Spleen (tissue), 7 donors: ENCODE measurements around the gene PRKCB.

ENCODE experiments used
- CTCF ChIP-seq, 11 experiments: fragments of 200-600 bp in 7 of 11; fragments of 450-650 bp in 4 of 11; sonication (generic) in 4 of 11; IDR thresholded peaks in 8 of 11; conservative IDR thresholded peaks in 3 of 11; 1 replicate in 7 of 11; 2 replicates in 4 of 11; pipeline versions ENCODE4 v1.4.0 to v1.8.0; 2016 to 2021; ENCODE audit warnings: antibody characterized with exemption in 11 of 11, inconsistent platforms in 4 of 11, mild to moderate bottlenecking in 1 of 11
- POLR2A ChIP-seq, 3 donors: fragments of 450-650 bp; IDR thresholded peaks; one replicate each; pipeline ENCODE4 v1.5.1; 2017; ENCODE audit warnings: antibody characterized with exemption in 3 of 3, mild to moderate bottlenecking in 1 of 3
- donor health status: DM: no; HTN: no; CAD: no; lungs with moderate emphysema.
- donor health status: DM: no; HTN: no; CAD: no.
- donor health status: DM: no; HTN: no; CAD: no.

DNA sequence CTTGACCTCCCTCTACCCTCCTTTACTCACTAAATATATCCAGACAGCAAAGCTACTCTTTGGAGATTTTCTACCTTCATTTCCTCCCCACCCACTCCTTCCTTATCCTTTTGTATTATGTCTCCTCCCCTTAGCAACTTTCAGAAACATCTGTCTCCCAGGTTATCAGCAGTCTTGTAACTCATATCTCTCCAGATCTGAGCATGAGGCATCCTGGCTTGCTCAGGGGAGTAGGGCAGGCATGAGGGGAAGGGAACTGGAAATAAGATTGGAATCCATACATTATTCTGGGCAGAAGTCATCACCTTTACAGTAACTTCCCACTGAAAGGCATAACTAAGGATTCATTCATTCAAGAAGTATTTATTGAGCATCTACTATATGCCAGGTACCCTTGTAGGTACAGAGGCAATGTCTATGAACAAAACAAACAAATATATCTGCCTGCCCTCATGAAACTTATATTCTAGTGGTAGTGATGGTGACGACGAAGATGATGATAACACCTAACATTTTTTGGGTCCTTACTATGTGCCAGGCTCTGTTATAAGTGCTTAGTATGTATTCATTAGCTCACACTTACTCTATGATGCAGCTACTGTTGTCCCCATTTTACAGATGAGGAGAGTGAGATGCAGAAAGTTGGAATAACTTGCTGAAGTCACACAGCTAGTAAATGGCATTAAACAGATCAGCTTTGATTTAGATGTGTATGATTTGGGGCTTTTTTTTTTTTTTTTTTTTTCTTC is 296.4 kb downstream of the PRKCB start:
- no peak for TF ChIP-seq CTCF (IDR thresholded peaks at IDR 0.05 in 8 of 11, conservative IDR thresholded peaks at IDR 0.05 in 3 of 11)
- no peak for TF ChIP-seq POLR2A (IDR thresholded peaks at IDR 0.05)
